HepG2 (cell line): ENCODE results near the gene CCNF. TPM values are rescaled to one million over a fixed set of nuclear protein-coding genes. Genes with fewer than 3 reads are reported as not detected.

ENCODE experiments used
- ARHGAP35 ChIP-seq: sonication (generic); formaldehyde crosslinking; IDR thresholded peaks from 2 replicates; pipeline ENCODE4 v1.9.0; 2022; ENCODE audit warnings: mild to moderate bottlenecking, inconsistent platforms, moderate library complexity, missing genetic modification reagents, borderline replicate concordance
- ARNT2 ChIP-seq: sonication (generic); formaldehyde crosslinking; IDR thresholded peaks from 2 replicates; pipeline ENCODE4 v1.8.0; 2022; ENCODE audit warnings: mild to moderate bottlenecking, low read depth, missing genetic modification reagents, moderate library complexity
- BHLHE40 ChIP-seq: IDR thresholded peaks from 2 replicates; pipeline ENCODE4 v1.6.1; 2011; ENCODE audit warnings: low read length, improper control_type of control experiment
- ELF1 ChIP-seq: sonication (generic); formaldehyde crosslinking; IDR thresholded peaks from 2 replicates; pipeline ENCODE4 v1.4.0; 2020; ENCODE audit warnings: missing genetic modification reagents
- IKZF4 ChIP-seq: sonication (generic); formaldehyde crosslinking; IDR thresholded peaks from 2 replicates; pipeline ENCODE4 v1.5.1; 2020; ENCODE audit warnings: borderline replicate concordance, mild to moderate bottlenecking, low read depth, missing genetic modification reagents; ENCODE audit errors: not compliant biosample characterization
- ONECUT2 ChIP-seq: sonication (generic); formaldehyde crosslinking; IDR thresholded peaks from 2 replicates; pipeline ENCODE4 v1.4.0; 2020; ENCODE audit warnings: missing genetic modification reagents
- POLR2AphosphoS5 ChIP-seq: IDR thresholded peaks from 2 replicates; pipeline ENCODE4 v1.6.1; 2012; ENCODE audit warnings: low read depth, low read length
- SALL1 ChIP-seq: sonication (generic); formaldehyde crosslinking; IDR thresholded peaks from 2 replicates; pipeline ENCODE4 v1.8.0; 2022; ENCODE audit warnings: mild to moderate bottlenecking, missing genetic modification reagents
- ZBTB14 ChIP-seq: sonication (generic); formaldehyde crosslinking; IDR thresholded peaks from 2 replicates; pipeline ENCODE4 v1.4.0; 2020; ENCODE audit warnings: missing genetic modification reagents
- ZBTB38 ChIP-seq: sonication (generic); formaldehyde crosslinking; IDR thresholded peaks from 2 replicates; pipeline ENCODE4 v1.5.1; 2020; ENCODE audit warnings: mild to moderate bottlenecking, missing genetic modification reagents
- ZMYM4 ChIP-seq: sonication (generic); formaldehyde crosslinking; IDR thresholded peaks from 2 replicates; pipeline ENCODE4 v1.8.1; 2023; ENCODE audit warnings: mild to moderate bottlenecking, missing genetic modification reagents
- ZNF570 ChIP-seq: sonication (generic); formaldehyde crosslinking; IDR thresholded peaks from 2 replicates; pipeline ENCODE4 v1.4.0; 2020; ENCODE audit warnings: mild to moderate bottlenecking, missing genetic modification reagents, borderline replicate concordance
- ZNF776 ChIP-seq: sonication (generic); formaldehyde crosslinking; IDR thresholded peaks from 2 replicates; pipeline ENCODE4 v1.4.0; 2020; ENCODE audit warnings: mild to moderate bottlenecking, missing genetic modification reagents
- ZNF792 ChIP-seq: IDR thresholded peaks from 2 replicates; pipeline ENCODE4 v1.6.1; 2016
- ZSCAN31 ChIP-seq: sonication (generic); formaldehyde crosslinking; IDR thresholded peaks from 2 replicates; pipeline ENCODE4 v1.5.0; 2020; ENCODE audit warnings: low read depth, mild to moderate bottlenecking, missing genetic modification reagents
- polyA plus RNA-seq, 8 experiments: library from polyadenylated mRNA; depleted of rRNA in 3 of 8; stranded (reverse) in 7 of 8; unstranded in 1 of 8; fragments of >200 nt; fragmentation: Illumina TruSeq in 4 of 8; extraction: Trizol in 4 of 8; gene quantifications; 2 replicates each; pipeline versions ENCODE4 v1.2.1 to v1.2.3, GENCODE V29; 2011 to 2016; ENCODE audit warnings: low read depth in 4 of 8, missing spikeins in 1 of 8, mixed read lengths in 1 of 8; ENCODE audit not compliant: insufficient read depth in 1 of 8
- total RNA-seq, 5 experiments: library from RNA; depleted of rRNA; stranded (reverse); fragments of >200 nt; fragmentation: Illumina TruSeq; extraction: Trizol; gene quantifications; 2 replicates each; pipeline ENCODE4 v1.2.3, GENCODE V29; 2016; ENCODE audit warnings: low read depth in 1 of 5
- TF ChIP-seq, protein P1 (sequence below): sonication (generic); formaldehyde crosslinking; IDR thresholded peaks from 2 replicates; pipeline ENCODE4 v1.4.0; 2020; ENCODE audit warnings: missing genetic modification reagents, borderline replicate concordance
- TF ChIP-seq, protein P2 (sequence below): sonication (generic); formaldehyde crosslinking; IDR thresholded peaks from 2 replicates; pipeline ENCODE4 v1.4.0; 2020; ENCODE audit warnings: missing genetic modification reagents
- TF ChIP-seq, protein P3 (sequence below): sonication (generic); formaldehyde crosslinking; IDR thresholded peaks from 2 replicates; pipeline ENCODE4 v1.5.0; 2020; ENCODE audit warnings: missing genetic modification reagents
- TF ChIP-seq, protein P4 (sequence below): sonication (generic); formaldehyde crosslinking; IDR thresholded peaks from 2 replicates; pipeline ENCODE4 v1.4.0; 2020; ENCODE audit warnings: low read depth, mild to moderate bottlenecking, missing genetic modification reagents

Gene CCNF
- total and polyA plus RNA-seq, 2 of the 13 experiments (the other 11 are each of a cell fraction or from before 2014, with no cell fraction given) = 6.4 to 22.8 TPM

GRCh38 chr16:2459647-2460390 lies 30.6 kb downstream of the CCNF start, which contains the start of gene TEDC2 (continued):
- TF ChIP-seq, protein P1, sequence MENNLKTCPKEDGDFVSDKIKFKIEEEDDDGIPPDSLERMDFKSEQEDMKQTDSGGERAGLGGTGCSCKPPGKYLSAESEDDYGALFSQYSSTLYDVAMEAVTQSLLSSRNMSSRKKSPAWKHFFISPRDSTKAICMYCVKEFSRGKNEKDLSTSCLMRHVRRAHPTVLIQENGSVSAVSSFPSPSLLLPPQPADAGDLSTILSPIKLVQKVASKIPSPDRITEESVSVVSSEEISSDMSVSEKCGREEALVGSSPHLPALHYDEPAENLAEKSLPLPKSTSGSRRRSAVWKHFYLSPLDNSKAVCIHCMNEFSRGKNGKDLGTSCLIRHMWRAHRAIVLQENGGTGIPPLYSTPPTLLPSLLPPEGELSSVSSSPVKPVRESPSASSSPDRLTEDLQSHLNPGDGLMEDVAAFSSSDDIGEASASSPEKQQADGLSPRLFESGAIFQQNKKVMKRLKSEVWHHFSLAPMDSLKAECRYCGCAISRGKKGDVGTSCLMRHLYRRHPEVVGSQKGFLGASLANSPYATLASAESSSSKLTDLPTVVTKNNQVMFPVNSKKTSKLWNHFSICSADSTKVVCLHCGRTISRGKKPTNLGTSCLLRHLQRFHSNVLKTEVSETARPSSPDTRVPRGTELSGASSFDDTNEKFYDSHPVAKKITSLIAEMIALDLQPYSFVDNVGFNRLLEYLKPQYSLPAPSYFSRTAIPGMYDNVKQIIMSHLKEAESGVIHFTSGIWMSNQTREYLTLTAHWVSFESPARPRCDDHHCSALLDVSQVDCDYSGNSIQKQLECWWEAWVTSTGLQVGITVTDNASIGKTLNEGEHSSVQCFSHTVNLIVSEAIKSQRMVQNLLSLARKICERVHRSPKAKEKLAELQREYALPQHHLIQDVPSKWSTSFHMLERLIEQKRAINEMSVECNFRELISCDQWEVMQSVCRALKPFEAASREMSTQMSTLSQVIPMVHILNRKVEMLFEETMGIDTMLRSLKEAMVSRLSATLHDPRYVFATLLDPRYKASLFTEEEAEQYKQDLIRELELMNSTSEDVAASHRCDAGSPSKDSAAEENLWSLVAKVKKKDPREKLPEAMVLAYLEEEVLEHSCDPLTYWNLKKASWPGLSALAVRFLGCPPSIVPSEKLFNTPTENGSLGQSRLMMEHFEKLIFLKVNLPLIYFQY = no peak
- TF ChIP-seq ZNF570 (CRISPR knock-in tag) (0 out of 2 replicates have a peak, but pooled peaks have one; percentile 35), ZNF776 (CRISPR knock-in tag) (0 out of 2 replicates have a peak, but pooled peaks have one; percentile 21), ELF1 (peak; percentile 62), POLR2AphosphoS5 (0 out of 2 replicates have a peak, but pooled peaks have one; percentile 37), ZMYM4 (peak; percentile 8; the same call in 1 of the 2 replicates), ZSCAN31 (CRISPR knock-in tag) (0 out of 2 replicates have a peak, but pooled peaks have one; percentile 58), ARHGAP35 (CRISPR knock-in tag) (0 out of 2 replicates have a peak, but pooled peaks have one; percentile 12), ZBTB38 (CRISPR knock-in tag) (peak; percentile 16; the same call in 1 of the 2 replicates), BHLHE40 (no peak), ARNT2 (CRISPR knock-in tag) (peak; percentile 73), SALL1 (CRISPR knock-in tag) (peak; percentile 50; the same call in 1 of the 2 replicates), IKZF4 (CRISPR knock-in tag) (peak; percentile 83), ZNF792 (CRISPR knock-in tag) (peak; percentile 38; the same call in 1 of the 2 replicates), ZBTB14 (no peak), ONECUT2 (CRISPR knock-in tag) (no peak)
- TF ChIP-seq, protein P2, sequence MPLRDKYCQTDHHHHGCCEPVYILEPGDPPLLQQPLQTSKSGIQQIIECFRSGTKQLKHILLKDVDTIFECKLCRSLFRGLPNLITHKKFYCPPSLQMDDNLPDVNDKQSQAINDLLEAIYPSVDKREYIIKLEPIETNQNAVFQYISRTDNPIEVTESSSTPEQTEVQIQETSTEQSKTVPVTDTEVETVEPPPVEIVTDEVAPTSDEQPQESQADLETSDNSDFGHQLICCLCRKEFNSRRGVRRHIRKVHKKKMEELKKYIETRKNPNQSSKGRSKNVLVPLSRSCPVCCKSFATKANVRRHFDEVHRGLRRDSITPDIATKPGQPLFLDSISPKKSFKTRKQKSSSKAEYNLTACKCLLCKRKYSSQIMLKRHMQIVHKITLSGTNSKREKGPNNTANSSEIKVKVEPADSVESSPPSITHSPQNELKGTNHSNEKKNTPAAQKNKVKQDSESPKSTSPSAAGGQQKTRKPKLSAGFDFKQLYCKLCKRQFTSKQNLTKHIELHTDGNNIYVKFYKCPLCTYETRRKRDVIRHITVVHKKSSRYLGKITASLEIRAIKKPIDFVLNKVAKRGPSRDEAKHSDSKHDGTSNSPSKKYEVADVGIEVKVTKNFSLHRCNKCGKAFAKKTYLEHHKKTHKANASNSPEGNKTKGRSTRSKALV (CRISPR knock-in tag) = 0 out of 2 replicates have a peak, but pooled peaks have one; percentile 27
- TF ChIP-seq, protein P3, sequence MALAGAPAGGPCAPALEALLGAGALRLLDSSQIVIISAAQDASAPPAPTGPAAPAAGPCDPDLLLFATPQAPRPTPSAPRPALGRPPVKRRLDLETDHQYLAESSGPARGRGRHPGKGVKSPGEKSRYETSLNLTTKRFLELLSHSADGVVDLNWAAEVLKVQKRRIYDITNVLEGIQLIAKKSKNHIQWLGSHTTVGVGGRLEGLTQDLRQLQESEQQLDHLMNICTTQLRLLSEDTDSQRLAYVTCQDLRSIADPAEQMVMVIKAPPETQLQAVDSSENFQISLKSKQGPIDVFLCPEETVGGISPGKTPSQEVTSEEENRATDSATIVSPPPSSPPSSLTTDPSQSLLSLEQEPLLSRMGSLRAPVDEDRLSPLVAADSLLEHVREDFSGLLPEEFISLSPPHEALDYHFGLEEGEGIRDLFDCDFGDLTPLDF = no peak; the same call in 1 of the 2 replicates
- TF ChIP-seq, protein P4, sequence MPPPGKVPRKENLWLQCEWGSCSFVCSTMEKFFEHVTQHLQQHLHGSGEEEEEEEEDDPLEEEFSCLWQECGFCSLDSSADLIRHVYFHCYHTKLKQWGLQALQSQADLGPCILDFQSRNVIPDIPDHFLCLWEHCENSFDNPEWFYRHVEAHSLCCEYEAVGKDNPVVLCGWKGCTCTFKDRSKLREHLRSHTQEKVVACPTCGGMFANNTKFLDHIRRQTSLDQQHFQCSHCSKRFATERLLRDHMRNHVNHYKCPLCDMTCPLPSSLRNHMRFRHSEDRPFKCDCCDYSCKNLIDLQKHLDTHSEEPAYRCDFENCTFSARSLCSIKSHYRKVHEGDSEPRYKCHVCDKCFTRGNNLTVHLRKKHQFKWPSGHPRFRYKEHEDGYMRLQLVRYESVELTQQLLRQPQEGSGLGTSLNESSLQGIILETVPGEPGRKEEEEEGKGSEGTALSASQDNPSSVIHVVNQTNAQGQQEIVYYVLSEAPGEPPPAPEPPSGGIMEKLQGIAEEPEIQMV = peak; percentile 22
